ENCODE measurements around the gene THUMPD3.

GRCh38 chr3:9400616-9401015, 37.8 kb downstream of the THUMPD3 start:
- TF ChIP-seq POLR2A (IDR thresholded peaks at IDR 0.05) (no peak), CTCF (IDR thresholded peaks at IDR 0.05) (no peak)
